NT2/D1 (cell line): ENCODE data around the gene PTBP3.

Experiments
- SUZ12 ChIP-seq: IDR thresholded peaks from 2 replicates; pipeline ENCODE4 v1.6.1; 2011; ENCODE audit not compliant: insufficient read length, insufficient read depth; ENCODE audit errors: extremely low read depth
- ZNF274 ChIP-seq: IDR thresholded peaks from 2 replicates; pipeline ENCODE4 v1.6.1; 2011; ENCODE audit warnings: mild to moderate bottlenecking, low read depth, low read length

- TF ChIP-seq ZNF274: no peak
- no peak for TF ChIP-seq SUZ12
These were observed 37.6 kb upstream of the PTBP3 start for GRCh38 chr9:112371060-112371459.
